ENCODE data around the gene CHRNA7. TPM values are rescaled to one million over a fixed set of nuclear protein-coding genes. Genes with fewer than 3 reads are reported as not detected.
"Not testable (repeated sequence)": the region's sequence is repeated elsewhere in the genome, so short reads cannot be mapped to it uniquely, and the experiment has no call there.

CHRNA7 gene
- total RNA-seq, 2 experiments from 2014 or later: 0.43 to 0.44 TPM

- ATAC-seq (ENCODE audit: low read depth) (no peak), DNase-seq (no peak)
- H3K9me3 Mint-ChIP-seq: no peaks in the 10 kb centered on the region
- peaks cover 11% of the 10 kb centered on the region for H3K27me3 Mint-ChIP-seq
- H3K4me1 Mint-ChIP-seq: no peaks in the 10 kb centered on the region
- no peak overlapping the region for H3K4me3 Mint-ChIP-seq
- no peak overlapping the region for H3K27ac Mint-ChIP-seq
- POLR2A ChIA-PET: no interaction called here
- H3K36me3 Mint-ChIP-seq: no peaks in the 10 kb centered on the region
Observed at GRCh38 chr15:32148833-32149555, 118.7 kb downstream of the CHRNA7 start.

DNA sequence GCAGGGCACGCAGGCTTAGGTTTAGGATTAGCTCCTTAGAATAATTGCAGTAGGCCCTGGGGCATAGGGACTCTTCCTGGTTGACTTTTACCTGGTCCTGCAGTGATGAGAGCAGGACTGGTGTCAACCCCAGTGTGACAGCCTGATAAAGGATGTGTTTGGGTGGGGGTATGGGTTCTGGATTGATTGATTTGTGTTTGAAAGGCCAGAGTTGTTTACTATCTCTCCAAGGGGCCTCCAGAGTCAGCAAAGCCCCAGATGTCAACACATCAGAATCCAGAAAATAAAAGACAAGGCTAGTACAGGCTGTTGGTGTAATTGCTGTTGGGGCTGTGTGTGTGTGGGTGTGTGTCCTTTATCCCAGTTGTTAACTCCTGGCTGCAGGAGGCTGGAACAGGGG is 122.3 kb downstream of the CHRNA7 start:
- Mint-ChIP-seq H3K27ac (no peak overlapping the region), H3K36me3 (no peaks in the 10 kb centered on the region), H3K27me3 (peaks cover 11% of the 10 kb centered on the region), H3K4me1 (no peaks in the 10 kb centered on the region), H3K9me3 (no peaks in the 10 kb centered on the region), H3K4me3 (no peak overlapping the region)
- ATAC-seq (ENCODE audit: low read depth): no peak
- POLR2A ChIA-PET: no interaction called here
- DNase-seq: no peak

GRCh38 chr15:32153868-32154623 is 123.7 kb downstream of the CHRNA7 start:
- POLR2A ChIA-PET; H3K4me1 Mint-ChIP-seq; H3K27ac Mint-ChIP-seq; H3K27me3 Mint-ChIP-seq; ATAC-seq (ENCODE audit: low read depth); DNase-seq; H3K4me3 Mint-ChIP-seq; H3K9me3 Mint-ChIP-seq; H3K36me3 Mint-ChIP-seq: not testable (repeated sequence)

DNA sequence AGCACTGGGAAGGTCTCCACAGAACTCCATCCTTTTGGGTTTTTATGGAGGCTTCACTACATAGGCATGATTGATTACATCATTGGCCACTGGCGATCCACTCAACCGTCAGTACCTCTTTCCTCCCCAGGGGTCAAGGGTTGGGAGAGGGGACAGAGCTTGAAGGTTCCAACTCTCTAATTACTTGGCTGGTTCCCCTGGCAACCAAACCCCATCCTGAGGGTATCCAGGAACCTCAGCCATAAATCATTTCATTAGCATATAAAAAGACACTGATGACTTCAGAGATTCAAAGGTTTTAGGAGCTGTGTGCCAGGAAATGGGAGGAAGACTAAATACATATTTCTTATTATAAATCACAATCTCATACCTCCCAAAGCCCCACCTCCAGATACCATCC is 131.8 kb downstream of the CHRNA7 start:
- H3K27ac Mint-ChIP-seq; H3K4me3 Mint-ChIP-seq; DNase-seq; H3K36me3 Mint-ChIP-seq; POLR2A ChIA-PET; H3K27me3 Mint-ChIP-seq; H3K9me3 Mint-ChIP-seq; H3K4me1 Mint-ChIP-seq; ATAC-seq (ENCODE audit: low read depth): not testable (repeated sequence)

- H3K4me1 Mint-ChIP-seq; H3K4me3 Mint-ChIP-seq; DNase-seq; H3K9me3 Mint-ChIP-seq; H3K36me3 Mint-ChIP-seq; POLR2A ChIA-PET; ATAC-seq (ENCODE audit: low read depth); H3K27ac Mint-ChIP-seq; H3K27me3 Mint-ChIP-seq: not testable (repeated sequence)
Observed at GRCh38 chr15:32164065-32164464, 133.8 kb downstream of the CHRNA7 start.

GRCh38 chr15:32164747-32165146 is 134.4 kb downstream of the CHRNA7 start:
- ATAC-seq (ENCODE audit: low read depth); H3K27ac Mint-ChIP-seq; H3K4me3 Mint-ChIP-seq; H3K27me3 Mint-ChIP-seq; H3K4me1 Mint-ChIP-seq; H3K9me3 Mint-ChIP-seq; DNase-seq; H3K36me3 Mint-ChIP-seq; POLR2A ChIA-PET: not testable (repeated sequence)

- H3K27ac Mint-ChIP-seq; H3K36me3 Mint-ChIP-seq; H3K9me3 Mint-ChIP-seq; H3K27me3 Mint-ChIP-seq; H3K4me3 Mint-ChIP-seq; H3K4me1 Mint-ChIP-seq; DNase-seq; ATAC-seq (ENCODE audit: low read depth); POLR2A ChIA-PET: not testable (repeated sequence)
Observed at GRCh38 chr15:32165775-32166174, 135.5 kb downstream of the CHRNA7 start.

- ATAC-seq (ENCODE audit: low read depth); H3K4me1 Mint-ChIP-seq; H3K36me3 Mint-ChIP-seq; POLR2A ChIA-PET; DNase-seq; H3K9me3 Mint-ChIP-seq; H3K27ac Mint-ChIP-seq; H3K4me3 Mint-ChIP-seq; H3K27me3 Mint-ChIP-seq: not testable (repeated sequence)
Observed at GRCh38 chr15:32166270-32166669, 136.0 kb downstream of the CHRNA7 start.

- H3K9me3 Mint-ChIP-seq; POLR2A ChIA-PET; H3K36me3 Mint-ChIP-seq; H3K27ac Mint-ChIP-seq; ATAC-seq (ENCODE audit: low read depth); H3K4me1 Mint-ChIP-seq; H3K4me3 Mint-ChIP-seq; DNase-seq; H3K27me3 Mint-ChIP-seq: not testable (repeated sequence)
Observed at GRCh38 chr15:32167913-32168312, 137.6 kb downstream of the CHRNA7 start.

- not testable (repeated sequence) for H3K27me3 Mint-ChIP-seq, H3K36me3 Mint-ChIP-seq, DNase-seq
Observed at GRCh38 chr15:32180579-32180978, 150.3 kb downstream of the CHRNA7 start.

DNA sequence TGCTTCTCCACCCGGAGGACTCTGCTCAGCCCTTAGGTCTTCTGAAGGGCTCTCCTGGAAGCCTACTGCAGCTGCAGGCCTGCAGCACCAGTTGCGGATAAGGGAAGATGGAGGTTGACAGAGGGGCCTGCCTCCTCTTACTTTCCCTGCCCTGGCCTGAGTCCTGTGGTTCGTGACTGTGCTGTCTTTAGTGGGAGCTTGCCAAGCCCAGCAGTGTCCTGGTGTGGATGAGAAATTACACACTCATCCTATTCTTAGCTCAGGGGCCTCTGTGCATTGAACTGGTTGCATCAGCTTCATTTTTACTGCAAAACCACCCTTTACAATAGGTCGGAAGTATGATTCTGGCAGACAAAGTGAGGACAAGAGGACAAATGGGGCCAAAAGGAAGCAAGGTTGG is 163.5 kb downstream of the CHRNA7 start:
- POLR2A ChIA-PET; H3K4me3 Mint-ChIP-seq; H3K36me3 Mint-ChIP-seq; H3K4me1 Mint-ChIP-seq; DNase-seq; H3K27me3 Mint-ChIP-seq; H3K27ac Mint-ChIP-seq; H3K9me3 Mint-ChIP-seq; ATAC-seq (ENCODE audit: low read depth): not testable (repeated sequence)

More at GRCh38 chr15:32180579-32180978, 150.3 kb downstream of the CHRNA7 start:
- H3K9me3 Mint-ChIP-seq; H3K4me1 Mint-ChIP-seq; ATAC-seq (ENCODE audit: low read depth); POLR2A ChIA-PET; H3K4me3 Mint-ChIP-seq; H3K27ac Mint-ChIP-seq: not testable (repeated sequence)

DNA sequence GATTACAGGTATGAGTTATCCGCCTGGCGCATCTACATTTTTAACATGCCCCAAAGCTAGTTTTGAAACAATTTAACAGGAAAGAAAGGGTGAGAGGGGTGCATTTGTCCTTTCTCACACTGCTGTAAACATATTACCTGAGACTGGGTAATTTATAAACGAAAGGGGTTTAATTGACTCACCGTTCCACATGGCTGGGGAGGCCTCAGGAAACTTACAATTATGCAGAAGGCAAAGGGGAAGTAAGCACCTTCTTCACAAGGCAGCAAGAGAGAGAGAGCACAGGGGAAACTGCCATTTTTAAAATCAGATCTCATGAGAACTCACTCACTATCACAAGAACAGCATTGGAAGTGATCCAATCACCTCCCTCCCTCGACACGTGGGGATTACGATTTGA is 165.9 kb downstream of the CHRNA7 start:
- DNase-seq; H3K9me3 Mint-ChIP-seq; H3K36me3 Mint-ChIP-seq; H3K4me1 Mint-ChIP-seq; POLR2A ChIA-PET; H3K4me3 Mint-ChIP-seq; H3K27ac Mint-ChIP-seq; ATAC-seq (ENCODE audit: low read depth); H3K27me3 Mint-ChIP-seq: not testable (repeated sequence)

- H3K27me3 Mint-ChIP-seq; DNase-seq; H3K9me3 Mint-ChIP-seq; H3K27ac Mint-ChIP-seq; ATAC-seq (ENCODE audit: low read depth); POLR2A ChIA-PET; H3K4me3 Mint-ChIP-seq; H3K36me3 Mint-ChIP-seq; H3K4me1 Mint-ChIP-seq: not testable (repeated sequence)
Observed at GRCh38 chr15:32198938-32199337, 168.6 kb downstream of the CHRNA7 start.

GRCh38 chr15:32209081-32209480 is 178.8 kb downstream of the CHRNA7 start:
- H3K4me1 Mint-ChIP-seq; POLR2A ChIA-PET; H3K27me3 Mint-ChIP-seq; ATAC-seq (ENCODE audit: low read depth); H3K36me3 Mint-ChIP-seq; H3K27ac Mint-ChIP-seq; DNase-seq; H3K9me3 Mint-ChIP-seq; H3K4me3 Mint-ChIP-seq: not testable (repeated sequence)
